H1 (cell line): Measurements from ENCODE around the gene NUPR1. TPM values are rescaled to one million over a fixed set of nuclear protein-coding genes. Genes with fewer than 3 reads are reported as not detected.

Experiments
- TAF7 ChIP-seq: optimal IDR thresholded peaks from 2 replicates; pipeline ENCODE3; 2011; ENCODE audit warnings: low read depth, mild to moderate bottlenecking, inconsistent platforms, low read length, moderate library complexity, borderline replicate concordance
- polyA plus RNA-seq, 7 experiments: library from polyadenylated mRNA; depleted of rRNA in 3 of 7; stranded (reverse) in 5 of 7; unstranded in 2 of 7; fragments of >200 nt in 5 of 7; fragments of 200-250 nt in 2 of 7; gene quantifications; 1 replicate in 5 of 7; 2 replicates in 1 of 7; 4 replicates in 1 of 7; pipeline versions ENCODE4 v1.2.1 to v1.2.3, GENCODE V29; 2011 to 2013; ENCODE audit warnings: missing spikeins in 2 of 7, mixed read lengths in 2 of 7
- total RNA-seq: library from RNA; stranded (reverse); fragmentation: NEBNext Ultra II Directional; extraction: Animal tissue kit (Norgen Biotek cat#: 25700); gene quantifications from 2 replicates; pipeline ENCODE4 v1.2.1, GENCODE V29; 2021

The NUPR1 gene
- total and polyA plus RNA-seq, 2 of the 8 experiments (the other 6 are each of a cell fraction or from before 2014, with no cell fraction given): 0.17 to 0.20 TPM

- no peak for TF ChIP-seq TAF7
These were observed 16.8 kb upstream of the NUPR1 start (continued) for GRCh38 chr16:28555561-28555960.
